C1 segment of cervical spinal cord (tissue), 14 donors: ENCODE measurements around the gene ICE1.
"Not testable (repeated sequence)": the region's sequence is repeated elsewhere in the genome, so short reads cannot be mapped to it uniquely, and the experiment has no call there.

Experiments used
- DNase-seq, 14 donors: peaks; one replicate each; lab custom pipeline; 2025; lab: John Stamatoyannopoulos, UW

Gene ICE1

DNA sequence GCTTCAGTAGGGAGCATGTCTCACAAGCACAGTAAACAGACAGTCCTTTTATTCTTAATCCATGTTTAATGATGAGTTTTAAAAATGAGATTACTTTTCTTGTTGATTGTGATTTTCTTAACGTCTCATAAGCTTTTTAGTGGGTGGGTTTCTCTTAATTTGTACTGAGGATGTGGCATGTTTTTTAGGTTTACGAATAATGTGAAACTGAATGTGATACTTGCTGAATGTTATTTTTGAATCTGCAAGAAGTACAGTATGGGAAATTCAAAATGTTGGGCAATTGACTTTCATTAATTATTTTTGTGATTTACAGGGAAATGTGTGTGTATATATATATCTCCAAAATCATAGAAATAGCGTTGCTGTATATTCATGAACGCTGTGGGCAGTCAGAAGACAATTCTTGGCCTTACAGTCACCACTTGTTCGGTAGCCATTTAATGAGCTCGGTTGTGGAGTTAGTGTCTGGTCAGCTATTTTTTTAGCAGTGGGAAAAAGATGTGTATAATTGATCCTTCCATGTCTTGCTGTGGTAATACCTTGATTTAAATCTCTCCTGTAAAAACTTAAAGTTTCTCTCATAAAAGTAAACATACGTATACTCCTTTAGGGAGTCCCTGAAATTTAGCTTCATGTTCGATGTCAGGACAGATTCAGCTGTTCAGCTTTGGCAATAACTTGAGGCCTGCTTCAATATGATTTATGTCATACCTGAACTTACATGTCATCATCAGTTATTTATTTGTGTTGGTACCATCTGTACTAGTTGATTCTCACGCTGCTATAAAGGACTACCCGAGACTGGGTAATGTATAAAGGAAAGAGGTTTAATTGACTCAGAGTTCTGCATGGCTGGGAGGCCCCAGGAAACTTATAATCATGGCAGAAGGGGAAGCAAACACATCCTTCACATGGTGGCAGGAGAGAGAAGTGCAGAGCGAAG, 15.0 kb downstream of the ICE1 start:
- DNase-seq = no peak

DNA sequence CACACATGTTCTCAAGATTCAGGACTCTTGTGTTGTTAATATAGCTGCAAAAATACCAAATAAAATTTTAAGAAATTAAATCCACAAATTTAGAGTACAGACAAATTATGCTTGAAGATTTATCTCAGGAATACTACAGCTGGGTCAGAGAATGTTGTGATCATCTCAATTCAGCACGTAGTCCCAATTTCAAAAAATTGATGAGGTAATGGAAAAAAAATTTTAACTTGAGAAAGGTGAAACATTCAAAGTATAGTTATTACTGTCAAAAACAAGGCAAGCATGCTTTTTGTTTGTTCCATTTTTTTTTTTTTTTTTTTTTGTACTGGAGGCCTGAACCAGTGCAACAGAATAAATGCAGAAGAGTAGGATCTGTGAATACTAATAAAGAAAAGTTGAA, 29.4 kb downstream of the ICE1 start:
- DNase-seq = no peak

DNA sequence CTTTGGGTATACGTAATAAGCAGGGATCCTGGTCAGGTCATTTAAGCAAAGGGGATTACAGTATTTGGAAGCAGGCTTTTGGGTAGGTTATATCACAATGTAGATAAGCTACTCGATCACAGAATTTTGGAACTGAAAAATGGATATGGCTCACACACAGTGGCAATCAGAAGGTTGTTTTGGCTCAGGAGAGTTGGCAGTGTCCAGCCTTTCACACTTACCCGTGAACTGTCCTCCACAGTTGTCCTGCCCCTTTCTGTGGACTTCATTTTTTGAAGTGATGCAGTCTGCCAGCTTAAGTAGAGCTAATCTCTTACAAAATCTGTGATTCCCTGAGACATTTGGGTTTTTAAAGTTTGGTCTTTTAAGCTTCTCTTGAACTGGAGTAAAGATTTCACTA, 30.7 kb downstream of the ICE1 start:
- DNase-seq = no peak

DNA sequence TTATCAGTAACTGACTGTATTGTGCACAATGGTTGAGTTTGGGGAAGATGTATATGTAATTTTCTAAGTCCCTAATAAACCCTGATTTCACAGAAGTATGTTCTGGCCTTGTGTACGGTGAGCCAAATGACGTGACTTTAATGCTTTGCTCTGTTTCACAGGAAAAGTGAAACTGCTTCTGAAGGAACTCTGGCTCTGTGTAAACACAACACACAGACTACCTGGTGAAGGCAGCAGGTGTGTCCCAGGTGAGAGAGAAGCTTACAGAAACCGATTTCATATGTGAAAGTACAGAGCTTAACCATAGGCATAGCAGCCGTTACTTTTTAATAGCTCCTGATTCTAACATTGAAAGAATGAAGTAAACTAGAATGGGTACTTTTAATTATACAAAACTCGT, 31.9 kb downstream of the ICE1 start:
- DNase-seq = no peak

DNA sequence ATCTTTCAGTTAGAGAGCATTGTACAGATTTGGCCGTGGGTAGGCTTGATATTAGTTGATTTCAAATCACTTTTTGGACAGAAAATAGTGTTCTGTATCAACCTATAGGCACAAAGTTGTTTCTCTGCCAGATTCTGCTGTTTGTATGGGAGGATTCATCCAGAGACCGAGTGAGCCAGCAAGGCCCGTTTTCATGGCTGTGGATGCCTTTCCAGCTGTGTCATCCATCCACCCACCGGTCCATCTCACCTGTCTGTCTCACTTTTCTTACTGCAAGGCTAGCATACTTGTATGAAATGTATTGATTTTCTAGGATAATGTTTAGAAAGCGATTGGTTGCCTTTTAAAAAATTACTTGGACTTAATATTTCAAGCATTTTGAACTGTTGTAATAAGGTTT, 34.4 kb downstream of the ICE1 start:
- no peak for DNase-seq

DNA sequence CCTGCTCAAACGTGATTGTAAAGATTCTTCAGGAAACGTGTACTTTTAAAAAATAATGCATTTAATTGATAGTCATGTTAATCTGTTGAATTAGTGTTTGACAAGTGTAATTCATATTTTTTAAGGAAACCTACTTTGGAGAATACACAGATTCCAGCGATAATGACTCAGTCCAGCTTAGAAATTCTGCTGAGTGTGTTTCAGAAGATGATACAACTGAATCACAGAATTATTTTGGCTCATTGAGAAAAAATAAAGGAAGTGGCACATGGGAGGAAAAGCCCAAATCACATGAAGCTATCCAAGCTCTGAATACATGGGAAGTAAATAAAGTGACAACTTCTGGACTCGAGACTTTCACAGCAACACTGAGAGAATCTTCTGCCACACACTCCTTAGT, 37.8 kb downstream of the ICE1 start:
- DNase-seq = no peak

DNA sequence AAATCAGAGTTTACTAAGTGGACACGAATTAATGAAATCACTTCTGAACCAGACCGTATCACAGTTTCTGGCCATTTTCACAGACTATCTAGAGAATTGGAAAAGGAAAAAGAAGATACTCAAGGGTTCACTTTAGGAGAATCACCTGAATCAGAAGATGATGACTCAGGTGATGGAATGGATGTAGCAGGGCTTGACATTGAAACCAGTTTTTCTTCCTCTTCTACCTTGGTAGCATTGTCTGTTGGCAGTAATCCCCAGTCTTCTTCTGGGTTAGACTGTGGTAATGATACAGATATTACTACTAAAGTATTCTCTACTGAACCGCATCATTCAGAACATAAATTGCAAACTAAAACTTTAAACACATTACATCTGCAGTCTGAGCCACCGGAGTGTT, 38.5 kb downstream of the ICE1 start:
- DNase-seq = no peak

DNA sequence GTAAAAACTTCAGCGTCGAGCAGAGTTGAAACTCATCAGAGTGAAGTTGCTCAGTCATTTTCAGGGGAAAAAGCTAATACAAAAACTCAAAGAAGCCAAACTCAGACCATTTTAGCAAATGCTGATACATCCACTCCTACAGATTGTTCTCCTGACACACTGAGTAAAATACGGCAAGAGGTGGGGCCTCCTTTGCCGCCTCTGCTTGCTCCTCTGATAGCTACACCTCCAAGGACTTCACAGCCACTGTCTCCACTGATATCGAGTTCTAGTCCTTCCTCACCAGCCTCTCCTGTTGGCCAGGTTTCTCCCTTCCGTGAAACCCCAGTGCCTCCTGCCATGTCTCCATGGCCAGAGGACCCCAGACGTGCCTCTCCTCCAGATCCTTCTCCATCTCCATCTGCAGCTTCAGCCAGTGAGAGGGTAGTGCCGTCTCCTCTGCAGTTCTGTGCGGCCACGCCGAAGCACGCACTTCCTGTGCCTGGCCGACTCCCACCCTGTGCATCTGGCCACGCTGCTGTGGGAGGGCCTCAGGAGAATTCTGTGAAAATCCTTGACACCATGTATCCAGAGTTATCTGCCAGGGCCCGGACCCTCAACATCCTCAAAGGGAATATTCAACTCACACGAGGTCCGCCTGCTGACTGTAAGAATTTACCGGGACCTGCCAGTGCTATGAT, 41.7 kb downstream of the ICE1 start:
- DNase-seq = no peak

DNA sequence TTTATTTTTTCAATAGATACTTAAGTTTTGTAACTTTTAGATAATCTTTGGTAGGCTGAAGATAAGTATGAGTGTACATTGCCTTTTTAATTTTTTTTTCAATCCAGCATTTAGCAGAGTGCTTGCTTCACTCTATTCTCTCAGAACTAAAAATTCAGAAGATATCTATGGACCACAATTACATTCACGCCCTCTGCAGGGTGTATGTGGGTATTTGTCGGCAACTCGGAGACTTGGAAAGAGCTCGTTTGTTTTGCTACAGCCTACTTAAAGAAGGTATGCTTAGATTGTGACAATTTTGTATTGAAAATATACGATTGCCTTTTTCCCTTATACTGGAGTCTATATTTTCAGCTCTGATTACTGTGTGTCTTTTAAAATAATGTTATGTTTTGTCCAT, 43.8 kb downstream of the ICE1 start:
- no peak for DNase-seq

DNA sequence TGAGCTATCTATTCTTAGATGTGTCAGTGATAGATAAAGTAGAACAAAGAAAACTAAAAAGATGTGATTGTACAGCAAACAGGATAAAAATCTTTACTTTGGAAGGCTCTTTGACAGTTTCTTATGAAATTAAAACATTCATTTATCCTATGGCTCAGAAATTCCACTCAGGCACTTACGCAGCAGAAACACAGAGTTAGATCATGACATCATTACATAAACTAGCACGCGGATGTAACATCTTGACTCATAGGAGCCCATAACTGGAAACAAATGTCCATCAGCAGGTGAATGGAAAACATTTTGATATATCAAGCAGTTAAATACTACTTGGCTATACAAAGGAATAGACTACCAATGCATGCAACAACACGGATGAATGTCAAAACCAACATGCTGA, 45.3 kb downstream of the ICE1 start:
- no peak for DNase-seq

DNA sequence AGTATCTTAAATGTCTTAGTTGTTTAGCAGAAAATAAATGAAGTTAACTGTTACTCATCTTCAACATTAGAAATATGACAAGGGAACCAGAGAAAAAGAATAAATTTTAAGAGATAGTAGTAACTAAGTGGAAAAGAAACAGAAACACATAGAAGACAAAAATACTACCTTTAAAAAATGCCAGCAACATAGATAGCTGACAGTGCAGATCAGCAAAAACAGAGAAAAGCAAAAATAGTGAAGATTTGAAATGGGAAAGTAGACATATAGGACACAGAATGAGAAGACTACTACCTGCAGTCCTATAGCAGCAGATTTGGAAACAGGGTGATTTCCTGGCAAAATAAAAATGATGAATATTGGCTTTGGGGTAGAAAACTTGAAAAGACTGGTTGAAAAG, 48.5 kb downstream of the ICE1 start:
- no peak for DNase-seq

DNA sequence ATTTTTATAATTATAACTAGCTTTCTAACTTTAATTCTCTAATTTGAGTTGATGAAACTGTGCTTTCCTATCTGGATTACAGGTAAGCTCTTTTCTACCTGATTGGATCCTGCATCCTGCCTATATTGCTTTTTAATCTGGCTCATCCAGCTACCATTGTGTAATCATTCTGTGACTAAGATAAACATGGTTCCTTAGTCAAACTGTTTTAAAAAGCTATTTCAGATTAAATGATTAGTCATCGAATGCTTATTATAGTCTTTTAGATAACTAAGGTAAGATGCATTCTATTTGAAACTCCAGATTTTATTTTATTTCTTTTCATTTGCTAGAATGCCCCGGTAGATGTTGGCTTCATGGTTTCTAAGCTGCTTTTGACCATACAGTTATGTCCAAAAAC, 50.7 kb downstream of the ICE1 start:
- DNase-seq = no peak

DNA sequence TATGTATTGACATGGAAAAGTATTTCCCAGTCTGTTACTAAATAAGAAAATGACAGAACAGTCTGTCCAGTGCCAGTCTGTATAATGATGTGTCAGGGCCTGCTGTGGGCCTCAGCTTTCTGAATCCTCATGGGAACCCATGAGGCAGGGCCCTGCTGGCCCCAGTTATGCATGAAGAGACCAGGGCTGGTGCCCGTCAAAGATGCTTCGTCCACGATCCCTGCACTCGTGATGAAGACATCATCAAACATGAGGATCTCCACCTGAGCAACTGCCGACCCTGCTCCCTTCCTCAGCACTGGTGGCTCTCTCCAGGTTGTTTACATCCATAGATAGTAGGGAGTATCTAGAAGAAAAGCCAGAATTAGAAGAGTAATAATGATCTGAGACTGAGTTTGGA, 52.5 kb downstream of the ICE1 start:
- no peak for DNase-seq

DNA sequence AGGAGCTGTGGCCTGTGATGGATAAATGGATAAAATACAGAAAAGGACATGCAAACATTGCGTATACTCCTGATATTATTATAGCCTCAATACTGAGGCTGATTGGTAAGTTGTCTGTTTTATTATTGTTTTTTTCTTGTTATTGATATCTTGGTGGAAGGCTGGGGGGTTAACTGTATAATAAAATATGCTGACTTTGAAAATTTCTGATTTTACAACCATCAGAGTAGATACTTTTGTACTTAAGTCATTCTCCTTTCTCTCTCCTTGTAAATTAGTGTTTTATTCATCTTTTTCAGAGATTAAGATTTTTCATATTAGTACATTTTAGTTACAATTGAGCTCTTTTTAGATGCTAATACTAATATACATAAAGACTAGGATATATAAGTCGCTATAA, 53.5 kb downstream of the ICE1 start:
- no peak for DNase-seq

DNA sequence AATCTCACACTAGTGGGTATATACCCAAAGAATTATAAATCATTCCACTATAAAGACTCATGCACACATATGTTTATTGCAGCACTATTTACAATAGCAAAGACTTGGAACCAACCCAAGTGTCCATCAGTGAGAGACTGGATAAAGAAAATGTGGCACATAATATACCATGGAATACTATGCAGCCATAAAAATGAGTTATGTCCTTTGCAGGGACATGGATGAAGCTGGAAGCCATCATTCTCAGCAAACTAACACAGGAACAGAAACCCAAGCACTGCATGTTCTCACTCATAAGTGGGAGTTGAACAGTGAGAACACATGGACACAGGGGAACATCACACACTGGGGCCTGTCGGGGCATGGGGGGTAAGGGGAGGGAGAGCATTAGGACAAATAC, 57.1 kb downstream of the ICE1 start:
- not testable (repeated sequence) for DNase-seq

DNA sequence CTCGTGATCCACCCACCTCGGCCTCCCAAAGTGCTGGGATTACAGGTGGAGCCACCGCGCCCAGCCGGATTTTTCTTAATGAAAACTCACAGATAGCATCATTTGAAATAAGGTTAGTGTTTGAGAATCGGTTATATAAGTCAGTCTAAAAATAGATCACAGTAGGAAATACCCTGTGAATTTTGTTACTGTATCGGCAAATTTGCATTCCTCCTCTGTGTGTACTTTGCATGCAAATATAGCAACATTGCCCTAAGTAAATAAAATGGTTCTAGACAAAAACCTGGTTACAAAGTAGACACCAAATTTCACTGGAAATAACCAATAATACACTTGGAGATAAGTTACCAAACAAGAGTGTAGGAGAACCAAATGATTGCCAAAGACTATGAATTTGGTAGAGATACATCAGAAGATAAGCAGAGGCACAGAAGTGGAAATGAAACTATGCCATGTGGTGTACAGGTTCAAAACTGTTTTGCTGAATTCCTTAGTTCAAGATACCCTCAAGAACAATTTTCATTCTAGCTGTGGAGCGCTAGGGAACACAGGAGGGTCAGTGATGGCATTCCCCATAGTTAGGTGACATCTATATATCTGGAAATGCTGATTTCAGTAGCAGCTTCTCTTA, 58.1 kb downstream of the ICE1 start:
- no peak for DNase-seq

DNA sequence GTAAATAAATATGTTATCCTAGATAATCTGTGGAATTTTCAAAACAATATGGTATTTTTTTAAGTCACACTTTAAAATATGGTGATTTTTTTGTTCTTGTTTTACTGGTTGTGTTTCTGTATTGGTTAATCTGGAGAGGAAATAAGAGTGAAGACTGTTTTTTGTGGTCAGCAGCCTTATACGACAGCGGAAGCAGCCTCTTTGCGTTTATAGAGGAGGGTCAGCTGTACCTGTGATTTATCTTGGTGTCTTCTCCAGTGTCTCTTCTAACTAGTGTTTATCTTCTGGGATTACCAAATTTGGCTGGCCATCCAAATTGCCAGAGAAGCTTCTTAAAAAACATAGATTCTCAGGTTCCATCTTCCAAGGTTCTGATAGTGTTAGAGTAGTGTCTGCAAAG, 58.7 kb downstream of the ICE1 start:
- no peak for DNase-seq

DNA sequence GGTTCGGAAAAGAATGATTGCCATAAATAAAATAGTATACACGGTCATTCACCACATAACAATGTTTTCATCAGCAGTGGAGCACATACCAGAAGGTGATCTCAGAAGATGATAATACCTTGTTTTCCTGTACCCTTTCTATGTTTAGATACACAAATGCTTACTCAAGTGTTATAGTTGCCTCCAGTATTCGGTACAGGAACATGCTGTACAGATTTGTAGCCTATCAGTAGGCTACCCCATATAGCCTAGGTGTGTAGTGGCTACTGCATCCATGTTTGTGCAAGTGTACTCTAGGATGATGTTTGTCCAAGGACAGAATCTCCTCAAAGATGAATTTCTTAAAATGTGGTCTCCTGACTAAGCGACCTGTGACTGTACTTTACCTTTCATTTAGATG, 59.2 kb downstream of the ICE1 start:
- no peak for DNase-seq

DNA sequence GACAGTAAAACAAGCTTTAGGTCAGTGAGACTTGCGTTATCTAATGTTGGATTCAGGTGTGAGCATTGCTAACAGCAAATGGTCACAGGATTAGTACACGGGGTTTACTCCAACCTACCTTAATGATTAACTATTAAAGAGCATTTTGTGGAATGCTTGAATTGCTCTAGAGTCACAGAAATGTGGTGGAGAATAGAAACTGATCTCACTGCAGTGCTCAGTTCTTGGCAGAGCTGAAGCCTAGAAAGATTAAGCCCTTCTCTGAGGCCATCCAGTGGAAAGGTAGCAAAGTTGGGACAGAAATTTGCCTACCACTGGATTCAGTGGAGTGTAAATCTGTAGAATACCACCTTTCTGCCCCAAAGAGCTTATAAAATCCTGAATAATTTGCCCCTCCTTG, 60.9 kb downstream of the ICE1 start:
- DNase-seq = no peak

DNA sequence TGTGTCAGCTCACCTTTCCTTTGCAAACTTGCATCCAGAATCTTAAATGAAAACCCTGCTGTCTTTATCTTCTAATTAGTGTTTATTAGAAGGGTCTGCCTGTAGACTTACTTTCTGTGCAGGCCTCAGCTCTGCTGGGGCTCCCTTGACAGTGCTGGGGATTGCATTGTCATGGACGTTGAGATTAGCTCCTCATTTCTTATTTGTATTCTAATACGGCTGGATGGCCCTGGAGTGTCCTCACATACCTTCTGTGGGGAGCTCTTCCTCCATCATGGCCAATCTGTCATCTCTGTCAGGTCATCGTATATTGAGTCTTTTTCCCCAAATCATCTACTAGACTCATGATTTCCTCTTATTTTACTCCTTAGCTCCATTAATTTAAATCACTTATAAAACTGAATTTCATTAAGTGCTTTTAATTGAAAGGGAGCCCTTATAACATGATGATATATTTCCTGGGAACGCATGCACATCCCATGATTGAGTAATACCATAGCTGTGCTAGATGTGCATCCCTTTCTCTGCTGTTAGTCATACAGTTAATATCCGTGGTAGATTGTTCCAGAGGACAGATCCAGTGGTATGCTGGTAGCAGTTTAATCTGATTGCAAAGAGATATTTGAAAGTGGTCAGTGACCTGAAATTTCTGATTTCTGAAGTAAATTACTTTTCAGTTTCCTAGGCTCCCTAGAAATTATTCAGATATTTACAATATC, 61.6 kb downstream of the ICE1 start:
- DNase-seq = no peak

DNA sequence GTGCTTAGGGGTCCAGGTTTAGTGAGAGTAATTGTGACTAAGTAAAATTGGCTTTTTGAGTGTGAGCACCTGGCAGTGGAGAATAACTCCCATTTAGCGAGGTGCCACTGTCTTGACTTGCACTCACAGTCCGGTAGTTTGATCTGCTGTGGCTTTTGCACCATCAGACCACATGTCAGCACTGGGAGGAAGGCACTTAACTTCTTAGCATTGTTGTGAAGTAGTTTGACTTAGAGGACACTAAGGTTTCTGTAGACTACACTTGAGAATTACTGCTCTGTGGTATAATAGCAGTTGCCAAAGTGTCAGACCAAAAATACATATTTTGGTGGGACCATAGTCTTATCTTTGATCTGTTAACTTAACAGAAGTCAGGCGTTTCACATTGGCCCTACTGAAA, 63.6 kb downstream of the ICE1 start:
- DNase-seq = no peak
